Fibroblast of lung (primary cell): ENCODE results near the gene COP1. TPM values are rescaled to one million over a fixed set of nuclear protein-coding genes. Genes with fewer than 3 reads are reported as not detected.

ENCODE experiments used
- DNase-seq, 2 donors: peaks; one replicate each; pipeline versions ENCODE4 v3.0.0 to v3.0.0-alpha.2; 2010; ENCODE audit warnings: low read depth in 2 of 2
- H2AFZ ChIP-seq: 2 replicates; pipeline ENCODE4 v1.5.1; 2012; ENCODE audit warnings: low read length, control low read depth, inconsistent platforms
- H3K27ac ChIP-seq: 2 replicates; pipeline ENCODE4 v1.5.1; 2011; ENCODE audit warnings: low read length, control low read depth; ENCODE audit not compliant: insufficient read depth
- H3K27me3 ChIP-seq: 2 replicates; pipeline ENCODE4 v1.5.1; 2011; ENCODE audit warnings: mild to moderate bottlenecking, low read length; ENCODE audit not compliant: control insufficient read depth, insufficient read depth
- H3K36me3 ChIP-seq: 2 replicates; pipeline ENCODE4 v1.5.1; 2011; ENCODE audit warnings: low read length; ENCODE audit not compliant: control insufficient read depth, insufficient read depth
- H3K4me1 ChIP-seq: 2 replicates; pipeline ENCODE4 v1.5.1; 2011; ENCODE audit warnings: low read length; ENCODE audit not compliant: control insufficient read depth, insufficient read depth; ENCODE audit errors: extremely low read depth
- H3K4me2 ChIP-seq: 2 replicates; pipeline ENCODE4 v1.5.1; 2011; ENCODE audit warnings: low read length, control low read depth; ENCODE audit not compliant: insufficient read depth; ENCODE audit errors: extremely low read depth
- H3K4me3 ChIP-seq, 4 experiments: fragments of 200-600 bp in 1 of 4; sonication (generic) in 1 of 4; replicated peaks in 1 of 4; 2 replicates each; pipeline ENCODE4 v1.5.1; 2011 to 2016; ENCODE audit warnings: low read length in 4 of 4, low read depth in 3 of 4, mild to moderate bottlenecking in 3 of 4, control low read depth in 2 of 4, inconsistent platforms in 1 of 4, mixed read lengths in 1 of 4; ENCODE audit not compliant: insufficient read depth in 1 of 4; ENCODE audit errors: control extremely low read depth in 1 of 4
- H3K79me2 ChIP-seq: 2 replicates; pipeline ENCODE4 v1.5.1; 2012; ENCODE audit warnings: mild to moderate bottlenecking, low read length, inconsistent platforms; ENCODE audit not compliant: control insufficient read depth, insufficient read depth
- H3K9ac ChIP-seq: 2 replicates; pipeline ENCODE4 v1.5.1; 2011; ENCODE audit warnings: mild to moderate bottlenecking, low read length, control low read depth; ENCODE audit not compliant: insufficient read depth
- H3K9me3 ChIP-seq: 2 replicates; pipeline ENCODE4 v1.5.1; 2012; ENCODE audit warnings: low read depth, low read length; ENCODE audit not compliant: control insufficient read depth, insufficient read depth
- H4K20me1 ChIP-seq: 2 replicates; pipeline ENCODE4 v1.5.1; 2011; ENCODE audit warnings: low read length; ENCODE audit not compliant: control insufficient read depth, insufficient read depth; ENCODE audit errors: extremely low read depth
- CTCF ChIP-seq, 2 donors: IDR thresholded peaks in 1 of 2; conservative IDR thresholded peaks in 1 of 2; 1 replicate in 1 of 2; 2 replicates in 1 of 2; pipeline ENCODE4 v1.5.1; 2011 to 2012; ENCODE audit warnings: low read length in 2 of 2, control low read depth in 1 of 2, inconsistent platforms in 1 of 2, low read depth in 1 of 2, mild to moderate bottlenecking in 1 of 2
- EZH2 ChIP-seq: IDR thresholded peaks from 2 replicates; pipeline ENCODE4 v1.5.1; 2012; ENCODE audit warnings: low read length, control low read depth, mild to moderate bottlenecking; ENCODE audit errors: missing control alignments
- polyA plus RNA-seq, 2 donors: library from polyadenylated mRNA; depleted of rRNA in 1 of 2; stranded (reverse) in 1 of 2; unstranded in 1 of 2; fragments of >200 nt; gene quantifications; 2 replicates each; pipeline ENCODE4 v1.2.1, GENCODE V29; 2011 to 2012; ENCODE audit warnings: missing spikeins in 1 of 2
- total RNA-seq: library from RNA; depleted of rRNA; stranded (reverse); fragments of >200 nt; gene quantifications from 2 replicates; pipeline ENCODE4 v1.2.1, GENCODE V29; 2014

The COP1 gene
- total and polyA plus RNA-seq, 2 donors (not counting 1 experiment from before 2014, with no cell fraction given) = 42.0 to 48.1 TPM

- Histone ChIP-seq H3K79me2 (no peaks in the 10 kb centered on the region), H3K27ac (no peak overlapping the region), H2AFZ (no peak overlapping the region), H3K27me3 (no peaks in the 10 kb centered on the region), H3K9me3 (no peaks in the 10 kb centered on the region), H3K4me2 (no peak overlapping the region), H3K4me1 (no peaks in the 10 kb centered on the region), H3K4me3 (no peak overlapping the region), H4K20me1 (no peaks in the 10 kb centered on the region), H3K9ac (no peak overlapping the region), H3K36me3 (no peaks in the 10 kb centered on the region)
- no peak for DNase-seq
- TF ChIP-seq EZH2 (no peak), CTCF (conservative IDR thresholded peaks at IDR 0.05 in 1 of 2, IDR thresholded peaks at IDR 0.05 in 1 of 2; ENCODE audit: low read depth in 1 of 2, low read length in 2 of 2) (no peak)
Measured at GRCh38 chr1:175904808-175905207, 302.3 kb downstream of the COP1 start.

- TF ChIP-seq CTCF (conservative IDR thresholded peaks at IDR 0.05 in 1 of 2, IDR thresholded peaks at IDR 0.05 in 1 of 2; ENCODE audit: low read depth in 1 of 2, low read length in 2 of 2) (no peak), EZH2 (no peak)
- H3K4me3 ChIP-seq = no peak overlapping the region
- H3K4me1 ChIP-seq = no peaks in the 10 kb centered on the region
- H3K79me2 ChIP-seq = no peaks in the 10 kb centered on the region
- no peaks in the 10 kb centered on the region for H3K9me3 ChIP-seq
- no peak overlapping the region for H3K27ac ChIP-seq
- no peak for DNase-seq
- no peaks in the 10 kb centered on the region for H4K20me1 ChIP-seq
- H3K36me3 ChIP-seq = no peaks in the 10 kb centered on the region
- no peaks in the 10 kb centered on the region for H3K27me3 ChIP-seq
- no peak overlapping the region for H2AFZ ChIP-seq
- H3K4me2 ChIP-seq = no peak overlapping the region
- H3K9ac ChIP-seq = no peak overlapping the region
Measured at GRCh38 chr1:175902281-175902680, 304.8 kb downstream of the COP1 start.

- no peak for TF ChIP-seq EZH2
- TF ChIP-seq CTCF (conservative IDR thresholded peaks at IDR 0.05 in 1 of 2, IDR thresholded peaks at IDR 0.05 in 1 of 2; ENCODE audit: low read depth in 1 of 2, low read length in 2 of 2) = no peak
Measured at GRCh38 chr1:175901076-175901836, 305.8 kb downstream of the COP1 start.

More at GRCh38 chr1:175901076-175901836, 305.8 kb downstream of the COP1 start:
- no peak overlapping the region for H2AFZ ChIP-seq
- H3K36me3 ChIP-seq = no peaks in the 10 kb centered on the region
- no peaks in the 10 kb centered on the region for H3K79me2 ChIP-seq
- H3K27ac ChIP-seq = no peak overlapping the region
- H4K20me1 ChIP-seq = no peaks in the 10 kb centered on the region
- H3K4me3 ChIP-seq = no peak overlapping the region
- no peaks in the 10 kb centered on the region for H3K4me1 ChIP-seq
- H3K4me2 ChIP-seq = no peak overlapping the region
- no peak for DNase-seq
- H3K9me3 ChIP-seq = no peaks in the 10 kb centered on the region
- no peak overlapping the region for H3K9ac ChIP-seq
- H3K27me3 ChIP-seq = no peaks in the 10 kb centered on the region
